GM12878 (cell line): ENCODE results near the gene RNF150. TPM values are rescaled to one million over a fixed set of nuclear protein-coding genes. Genes with fewer than 3 reads are reported as not detected.

Source experiments
- ATAC-seq: fragments of 200-7000 bp; cut with Tn5 transposase; 3 replicates; pipeline ENCODE4 v1.9.1; 2020; ENCODE audit warnings: mild to moderate bottlenecking, moderate library complexity
- BruUV-seq: library from RNA; stranded (reverse); fragments of 400-500 nt; replicated peaks from 2 replicates; lab custom pipeline; 2021; lab: Mats Ljungman, UMichigan
- CTCF ChIA-PET: fragments of 300-600 bp; sonication (Branson Sonifier 250); formaldehyde crosslinking; extraction: SDS; loops from one replicate; lab custom pipeline; 2021; ENCODE audit warnings: inconsistent platforms; lab: Yijun Ruan, JAX
- POLR2A ChIA-PET: fragments of 350-600 bp; formaldehyde crosslinking; extraction: SDS; loops from one replicate; lab custom pipeline; 2021; ENCODE audit warnings: inconsistent platforms; lab: Charles Lee
- RAD21 ChIA-PET: fragments of 300-600 bp; sonication (Branson Sonifier 250); formaldehyde crosslinking; loops from one replicate; lab custom pipeline; 2023; ENCODE audit warnings: antibody characterized with exemption; ENCODE audit not compliant: unreplicated experiment; lab: Charles Lee
- SMC1A ChIA-PET: fragments of 300-600 bp; sonication (Branson Sonifier 250); formaldehyde crosslinking; loops from one replicate; lab custom pipeline; 2023; ENCODE audit not compliant: unreplicated experiment, uncharacterized antibody; lab: Charles Lee
- DNase-seq: peaks from one replicate; pipeline ENCODE4 v3.0.0-alpha.2; 2011; ENCODE audit warnings: low read depth, low spot score
- FAIRE-seq: peaks from 3 replicates; lab custom pipeline; 2011; peaks lifted over from hg19 to GRCh38; lab: Jason Lieb, UNC
- H2AFZ ChIP-seq: 2 replicates; pipeline ENCODE4 v1.6.0; 2011; ENCODE audit warnings: low read depth, low read length, control low read depth; ENCODE audit not compliant: control insufficient read depth
- H3K27ac ChIP-seq: 2 replicates; pipeline ENCODE4 v1.5.1; 2011; ENCODE audit warnings: control low read depth; ENCODE audit not compliant: control insufficient read depth, insufficient read depth
- H3K27me3 ChIP-seq, 2 experiments: replicated peaks in 1 of 2; 2 replicates each; pipeline versions ENCODE4 v1.6.0 to v1.6.1; 2011; ENCODE audit warnings: low read length in 1 of 2; ENCODE audit not compliant: control insufficient read depth in 2 of 2, insufficient read depth in 2 of 2
- H3K36me3 ChIP-seq, 2 experiments: 2 replicates each; pipeline ENCODE4 v1.5.1; 2011; ENCODE audit warnings: low read length in 1 of 2; ENCODE audit not compliant: control insufficient read depth in 2 of 2, insufficient read depth in 2 of 2
- H3K4me1 ChIP-seq: 2 replicates; pipeline ENCODE4 v1.6.1; 2011; ENCODE audit warnings: mild to moderate bottlenecking, low read length, moderate library complexity, mixed read lengths; ENCODE audit not compliant: control insufficient read depth, insufficient read depth
- H3K4me2 ChIP-seq: 2 replicates; pipeline ENCODE4 v1.6.0; 2011; ENCODE audit warnings: control low read depth; ENCODE audit not compliant: control insufficient read depth, insufficient read depth
- H3K4me3 ChIP-seq: fragments of 200-600 bp; sonication (generic); 2 replicates; pipeline ENCODE4 v1.5.1; 2016
- H3K79me2 ChIP-seq: 2 replicates; pipeline ENCODE4 v1.6.0; 2011; ENCODE audit warnings: low read length; ENCODE audit not compliant: control insufficient read depth, insufficient read depth
- H3K9ac ChIP-seq: 2 replicates; pipeline ENCODE4 v1.8.0; 2011; ENCODE audit warnings: low read length, control low read depth, mixed read lengths; ENCODE audit not compliant: control insufficient read depth, insufficient read depth
- H3K9me3 ChIP-seq: replicated peaks from 3 replicates; pipeline ENCODE4 v1.5.1; 2011; ENCODE audit warnings: mild to moderate bottlenecking, low read length; ENCODE audit not compliant: control insufficient read depth, insufficient read depth
- H4K20me1 ChIP-seq: 2 replicates; pipeline ENCODE4 v1.6.0; 2011; ENCODE audit not compliant: control insufficient read depth, insufficient read depth
- ASH2L ChIP-seq: fragments of 300-600, 200-600 bp; sonication (generic); IDR thresholded peaks from 2 replicates; pipeline ENCODE4 v1.6.1; 2017; ENCODE audit warnings: low read depth, mild to moderate bottlenecking, borderline replicate concordance
- CUX1 ChIP-seq: IDR thresholded peaks from 2 replicates; pipeline ENCODE4 v1.6.1; 2012; ENCODE audit warnings: improper control_type of control experiment, low read depth, low read length; ENCODE audit not compliant: insufficient replicate concordance
- E2F4 ChIP-seq: IDR thresholded peaks from 2 replicates; pipeline ENCODE4 v1.6.1; 2012; ENCODE audit warnings: low read depth, low read length, improper control_type of control experiment
- HDAC6 ChIP-seq: fragments of 200-600 bp; sonication (generic); IDR thresholded peaks from one replicate; pipeline ENCODE4 v1.8.0; 2017; ENCODE audit warnings: antibody characterized with exemption; ENCODE audit not compliant: unreplicated experiment
- MLLT1 ChIP-seq: fragments of 450-650 bp; IDR thresholded peaks from 2 replicates; pipeline ENCODE4 v1.6.1; 2016; ENCODE audit warnings: mild to moderate bottlenecking
- POLR2A ChIP-seq: IDR thresholded peaks from 2 replicates; pipeline ENCODE4 v1.6.1; 2011; ENCODE audit warnings: low read depth, mild to moderate bottlenecking, low read length
- POU2F2 ChIP-seq: IDR thresholded peaks from 3 replicates; pipeline ENCODE4 v1.6.1; 2011; ENCODE audit warnings: low read depth, mild to moderate bottlenecking, low read length, borderline replicate concordance
- RAD21 ChIP-seq: IDR thresholded peaks from 2 replicates; pipeline ENCODE4 v1.6.1; 2011; ENCODE audit warnings: mild to moderate bottlenecking, low read depth, low read length, moderate library complexity; ENCODE audit not compliant: insufficient read depth
- RFX5 ChIP-seq: IDR thresholded peaks from 2 replicates; pipeline ENCODE4 v1.6.1; 2011; ENCODE audit warnings: low read depth, low read length, improper control_type of control experiment
- RUNX3 ChIP-seq: IDR thresholded peaks from 2 replicates; pipeline ENCODE4 v1.6.1; 2012; ENCODE audit warnings: low read length, inconsistent platforms
- SP1 ChIP-seq: IDR thresholded peaks from one replicate; pipeline ENCODE4 v1.6.1; 2011; ENCODE audit warnings: low read depth, low read length
- SREBF1 ChIP-seq: IDR thresholded peaks from 2 replicates; pipeline ENCODE4 v1.6.1; 2012; ENCODE audit warnings: mild to moderate bottlenecking, low read length
- STAT1 ChIP-seq: fragments of 450-650 bp; conservative IDR thresholded peaks from 2 replicates; pipeline ENCODE4 v1.6.1; 2014; ENCODE audit warnings: antibody characterized with exemption, mild to moderate bottlenecking
- YBX1 ChIP-seq: fragments of 450-650 bp; IDR thresholded peaks from 2 replicates; pipeline ENCODE4 v1.6.1; 2016; ENCODE audit warnings: antibody characterized with exemption
- ZNF384 ChIP-seq: IDR thresholded peaks from 2 replicates; pipeline ENCODE4 v1.6.1; 2012; ENCODE audit warnings: low read depth, mild to moderate bottlenecking, low read length, improper control_type of control experiment, borderline replicate concordance
- ZNF622 ChIP-seq: fragments of 450-650 bp; IDR thresholded peaks from 2 replicates; pipeline ENCODE4 v1.6.1; 2017; ENCODE audit warnings: mild to moderate bottlenecking, inconsistent platforms
- WGBS: methylation state at CpG from one replicate; pipeline ENCODE4 v1.1.6; 2016; ENCODE audit warnings: low lambda C conversion rate; ENCODE audit not compliant: insufficient replicate concordance, insufficient coverage; ENCODE audit errors: missing lambda C conversion rate; 5-methylcytosine and 5-hydroxymethylcytosine counted together
- in situ Hi-C: fragments of 300-500 bp; cut with MboI; formaldehyde crosslinking; loops from 9 replicates; pipeline ENCODE4 v1.14.3; 2018; ENCODE audit warnings: mixed read lengths
- intact Hi-C: fragments of 100-400 bp; cut with micrococcal nuclease; formaldehyde crosslinking; loops from one replicate; pipeline ENCODE4 v1.14.2; 2022; ENCODE audit not compliant: unreplicated experiment
- polyA plus RNA-seq, 11 experiments: library from polyadenylated mRNA; depleted of rRNA in 4 of 11; unstranded in 6 of 11; stranded (reverse) in 5 of 11; fragments of >200 nt; fragmentation: Nextera tagmentation in 4 of 11; fragmentation: Illumina TruSeq in 1 of 11; extraction: Ambion mirVana in 4 of 11; extraction: Trizol in 1 of 11; gene quantifications; 1 replicate in 1 of 11; 2 replicates in 10 of 11; pipeline versions ENCODE4 v1.2.1 to v1.2.3, GENCODE V29; 2011 to 2016; ENCODE audit warnings: inconsistent platforms in 2 of 11, missing spikeins in 2 of 11, low read depth in 1 of 11
- total RNA-seq, 4 experiments: library from RNA; depleted of rRNA in 3 of 4; stranded (reverse); fragments of >200 nt in 3 of 4; fragmentation: Illumina TruSeq in 1 of 4; extraction: Trizol in 1 of 4; gene quantifications; 2 replicates each; pipeline versions ENCODE4 v1.2.1 to v1.2.3, GENCODE V29; 2013 to 2021

The RNF150 gene
- total and polyA plus RNA-seq, 10 of the 15 experiments (the other 5 are each of a cell fraction or from before 2014, with no cell fraction given) = 0.01 to 2.3 (median 0.04) TPM; not detected in 6

DNA sequence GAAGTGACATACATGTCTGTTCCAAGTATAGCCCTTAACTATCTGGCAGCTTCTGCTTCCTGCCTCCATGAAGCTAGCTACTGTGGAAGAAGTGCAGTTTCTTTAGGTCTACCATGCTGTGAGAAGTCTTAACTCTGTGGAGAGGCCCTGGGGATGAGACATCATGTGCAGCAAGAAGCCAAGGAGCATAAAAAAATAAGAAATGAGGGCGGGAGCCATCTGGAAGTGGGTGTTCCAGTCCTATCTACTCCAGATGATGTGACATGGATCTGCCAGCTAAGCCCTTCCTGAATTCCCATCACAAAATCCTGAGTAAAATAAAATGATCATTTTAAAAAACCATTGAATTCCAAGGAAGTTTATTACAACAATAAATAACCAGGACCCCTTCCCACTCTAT, 289.2 kb downstream of the RNF150 start (continued):
- no peak for TF ChIP-seq MLLT1
- TF ChIP-seq SP1 = no peak
- TF ChIP-seq RFX5 = no peak
- TF ChIP-seq RUNX3 = no peak

DNA sequence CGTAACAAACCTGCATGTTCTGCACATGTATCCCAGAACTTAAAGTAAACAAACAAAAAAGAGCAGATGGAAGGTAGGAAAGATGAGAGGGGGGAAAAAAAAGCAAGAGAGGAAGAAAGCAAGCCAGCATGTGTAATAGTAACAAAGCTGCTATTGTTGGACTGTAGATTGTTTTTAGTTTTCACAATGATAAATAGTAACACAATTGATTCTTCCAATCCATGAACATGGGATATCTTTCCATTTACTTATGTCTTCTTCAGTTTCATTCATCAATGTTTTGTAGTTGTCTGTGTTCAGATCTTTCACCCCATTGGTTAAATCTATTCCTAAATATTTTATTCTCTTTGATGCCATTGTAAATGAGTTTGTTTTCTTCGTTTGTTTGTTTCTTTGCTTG, 292.1 kb downstream of the RNF150 start:
- 13% methylated on average over 2 of the region's 2 CpGs for WGBS
- no peak overlapping the region for H2AFZ ChIP-seq
- no peaks in the 10 kb centered on the region for H3K4me1 ChIP-seq
- ATAC-seq (no peak), FAIRE-seq (no peak), DNase-seq (no peak)
- H3K79me2 ChIP-seq = no peaks in the 10 kb centered on the region
- no peaks in the 10 kb centered on the region; the same call in 2 of the 3 replicates for H3K9me3 ChIP-seq
- no peaks in the 10 kb centered on the region for H3K36me3 ChIP-seq
- ChIA-PET CTCF (interaction anchor here (0.6 to 0.8 kb wide), 3 partner anchors 10 to 1241 kb away, joined by 3 to 4 read pairs (median 3); no protein-coding TSS in a partner anchor), SMC1A (no interaction called here), POLR2A (interaction anchor here (0.7 kb wide), 1 partner anchor 316 kb away, joined by 3 read pairs; no protein-coding TSS in a partner anchor), RAD21 (no interaction called here)
- no TSS peak for BruUV-seq
- in situ Hi-C loops (no loop called here), intact Hi-C loops (no loop called here)
- H3K27me3 ChIP-seq = no peaks in the 10 kb centered on the region
- no peak overlapping the region for H3K4me3 ChIP-seq
- H3K9ac ChIP-seq = no peak overlapping the region
- no peak overlapping the region for H3K4me2 ChIP-seq
- H3K27ac ChIP-seq = no peak overlapping the region
- no peaks in the 10 kb centered on the region for H4K20me1 ChIP-seq
- TF ChIP-seq YBX1 = no peak
- no peak for TF ChIP-seq E2F4
- TF ChIP-seq CUX1 = no peak
- TF ChIP-seq SREBF1 = no peak
- no peak for TF ChIP-seq ZNF622
- no peak for TF ChIP-seq POU2F2
- TF ChIP-seq RAD21 = no peak
- TF ChIP-seq ZNF384 = no peak
- no peak for TF ChIP-seq ASH2L
- TF ChIP-seq HDAC6 = no peak
- TF ChIP-seq POLR2A = no peak
- TF ChIP-seq STAT1 = no peak
